GM12873 (cell line): ENCODE results near the gene PTPRG.

Source experiments
- CTCF ChIP-seq: IDR thresholded peaks from 2 replicates; pipeline ENCODE4 v1.5.1; 2012; ENCODE audit warnings: low read depth, mild to moderate bottlenecking, moderate library complexity, low read length, control low read depth; ENCODE audit not compliant: insufficient read depth; ENCODE audit errors: missing control alignments

Gene PTPRG

GRCh38 chr3:62253971-62254370, 692.6 kb downstream of the PTPRG start:
- TF ChIP-seq CTCF, result no peak

- no peak for TF ChIP-seq CTCF
Observed at GRCh38 chr3:62255758-62256157, 694.4 kb downstream of the PTPRG start.

GRCh38 chr3:62259924-62260323, 698.6 kb downstream of the PTPRG start:
- TF ChIP-seq CTCF, result no peak

GRCh38 chr3:62260655-62261054, 699.3 kb downstream of the PTPRG start:
- TF ChIP-seq CTCF, result no peak

GRCh38 chr3:62261121-62261520, 699.8 kb downstream of the PTPRG start:
- TF ChIP-seq CTCF, result no peak

GRCh38 chr3:62261736-62262135, 700.4 kb downstream of the PTPRG start:
- TF ChIP-seq CTCF, result no peak

- no peak for TF ChIP-seq CTCF
Observed at GRCh38 chr3:62265528-62265927, 704.2 kb downstream of the PTPRG start.
